LNCAP (cell line): ENCODE results near the gene CERS1.

Experiments
- CTCF ChIP-seq: fragments of 450-650 bp; IDR thresholded peaks from 2 replicates; pipeline ENCODE4 v1.5.1; 2017; ENCODE audit warnings: mild to moderate bottlenecking

Gene CERS1

GRCh38 chr19:18844806-18845329 lies 51.1 kb downstream of the CERS1 start:
- TF ChIP-seq CTCF = no peak

GRCh38 chr19:18843960-18844359 lies 52.0 kb downstream of the CERS1 start:
- TF ChIP-seq CTCF = no peak

- no peak for TF ChIP-seq CTCF
Observed at GRCh38 chr19:18842166-18842565, 53.8 kb downstream of the CERS1 start.

- no peak for TF ChIP-seq CTCF
Observed at GRCh38 chr19:18841400-18841799, 54.6 kb downstream of the CERS1 start.

GRCh38 chr19:18840288-18841267 lies 55.4 kb downstream of the CERS1 start:
- TF ChIP-seq CTCF = no peak

GRCh38 chr19:18839465-18840287 lies 56.3 kb downstream of the CERS1 start:
- TF ChIP-seq CTCF = no peak

- TF ChIP-seq CTCF = no peak
Observed at GRCh38 chr19:18834644-18834984, 61.3 kb downstream of the CERS1 start.
